ENCODE measurements around the gene SMAD6.

- no peak for TF ChIP-seq CTCF (IDR thresholded peaks at IDR 0.05)
- TF ChIP-seq EZH2 (IDR thresholded peaks at IDR 0.05; ENCODE audit: borderline replicate concordance, insufficient read depth, low read depth, low read length, poor library complexity, severe bottlenecking): no peak
These were observed 1.6 kb upstream of the SMAD6 start for GRCh38 chr15:66700412-66700801.
